Eye (tissue), 1 donor: ENCODE data around the gene AHDC1.
"Not testable (repeated sequence)": the region's sequence is repeated elsewhere in the genome, so short reads cannot be mapped to it uniquely, and the experiment has no call there.

ENCODE experiments used
- DNase-seq: peaks from one replicate; pipeline ENCODE4 v3.0.0-alpha.2; 2015

The AHDC1 gene

GRCh38 chr1:27603681-27604578 lies at the start of gene AHDC1:
TSS of gene AHDC1 (minus strand) at chr1:27604144. CDS start at chr1:27552115, 52,029 bp downstream.
- peak; percentile 96 for DNase-seq

- no peak for DNase-seq
Measured at GRCh38 chr1:27652111-27652864, 48.3 kb upstream of the AHDC1 start.

GRCh38 chr1:27650539-27651175 lies 46.7 kb upstream of the AHDC1 start:
- no peak for DNase-seq

- no peak for DNase-seq
Measured at GRCh38 chr1:27650171-27650538, 46.2 kb upstream of the AHDC1 start.

GRCh38 chr1:27649306-27649635 lies 45.3 kb upstream of the AHDC1 start:
- DNase-seq = no peak

- no peak for DNase-seq
Measured at GRCh38 chr1:27648602-27649305, 44.8 kb upstream of the AHDC1 start.

- no peak for DNase-seq
Measured at GRCh38 chr1:27647328-27647727, 43.4 kb upstream of the AHDC1 start.

- no peak for DNase-seq
Measured at GRCh38 chr1:27646676-27647075, 42.7 kb upstream of the AHDC1 start.

- no peak for DNase-seq
Measured at GRCh38 chr1:27645071-27645415, 41.1 kb upstream of the AHDC1 start.

GRCh38 chr1:27644369-27645070 lies 40.6 kb upstream of the AHDC1 start:
- no peak for DNase-seq

GRCh38 chr1:27643600-27644368 lies 39.8 kb upstream of the AHDC1 start:
- peak; percentile 67 for DNase-seq

- not testable (repeated sequence) for DNase-seq
Measured at GRCh38 chr1:27640514-27640913, 36.6 kb upstream of the AHDC1 start.

GRCh38 chr1:27638805-27639204 lies 34.9 kb upstream of the AHDC1 start:
- no peak for DNase-seq

- DNase-seq = no peak
Measured at GRCh38 chr1:27638047-27638734, 34.2 kb upstream of the AHDC1 start.

- no peak for DNase-seq
Measured at GRCh38 chr1:27635396-27636142, 31.6 kb upstream of the AHDC1 start.

- no peak for DNase-seq
Measured at GRCh38 chr1:27634985-27635367, 31.0 kb upstream of the AHDC1 start, which contains the start of gene FGR. TSS of gene FGR (minus strand) at chr1:27635185. CDS start at chr1:27623916, 11,269 bp downstream.

- peak; percentile 58 for DNase-seq
Measured at GRCh38 chr1:27634177-27634984, 30.4 kb upstream of the AHDC1 start.

GRCh38 chr1:27633640-27634176 lies 29.8 kb upstream of the AHDC1 start:
- DNase-seq = no peak

GRCh38 chr1:27633298-27633610 lies 29.3 kb upstream of the AHDC1 start:
- DNase-seq = no peak
